Psoas muscle (tissue), 8 donors: ENCODE data around the gene ADGRD1. TPM values are rescaled to one million over a fixed set of nuclear protein-coding genes. Genes with fewer than 3 reads are reported as not detected.

Source experiments
- ATAC-seq, 4 donors: fragments of 200-7000 bp; cut with Tn5 transposase; one replicate each; pipeline ENCODE4 v1.9.1; 2020; ENCODE audit warnings: moderate library complexity in 3 of 4, mild to moderate bottlenecking in 2 of 4
- DNase-seq, 2 donors: peaks; one replicate each; pipeline ENCODE4 v3.0.0-alpha.2; 2020
- H3K27ac ChIP-seq: fragments of 200-600 bp; one replicate; pipeline ENCODE4 v1.8.0; 2022
- H3K27me3 ChIP-seq, 3 donors: fragments of 200-600 bp in 1 of 3; one replicate each; pipeline versions ENCODE4 v1.6.1 to v1.8.0; 2013 to 2022; ENCODE audit warnings: low read length in 2 of 3, mild to moderate bottlenecking in 2 of 3, moderate library complexity in 1 of 3; ENCODE audit not compliant: insufficient read depth in 3 of 3
- H3K36me3 ChIP-seq, 2 donors: fragments of 200-600 bp in 1 of 2; one replicate each; pipeline versions ENCODE4 v1.6.1 to v1.8.0; 2013 to 2022; ENCODE audit warnings: low read depth in 1 of 2, mild to moderate bottlenecking in 1 of 2, moderate library complexity in 1 of 2; ENCODE audit not compliant: insufficient read depth in 1 of 2
- H3K4me1 ChIP-seq: fragments of 200-600 bp; one replicate; pipeline ENCODE4 v1.8.0; 2022
- H3K4me3 ChIP-seq: fragments of 200-600 bp; one replicate; pipeline ENCODE4 v1.8.0; 2022; ENCODE audit warnings: mild to moderate bottlenecking
- H3K9me3 ChIP-seq: fragments of 200-600 bp; one replicate; pipeline ENCODE4 v1.8.0; 2022
- CTCF ChIP-seq: fragments of 200-600 bp; IDR thresholded peaks from one replicate; pipeline ENCODE4 v1.8.0; 2022; ENCODE audit warnings: antibody characterized with exemption
- WGBS, 3 donors: extraction: QIAGEN DNeasy Blood & Tissue Kit; methylation state at CpG; one replicate each; pipeline versions ENCODE4 v1.1.6 to v1.1.7; 2013; 5-methylcytosine and 5-hydroxymethylcytosine counted together
- intact Hi-C, 2 donors: fragments of 100-400 bp; cut with DNase I; formaldehyde crosslinking; loops; one replicate each; pipeline versions ENCODE4 v1.11.0 to v1.14.2; 2022
- polyA plus RNA-seq, 3 donors: library from polyadenylated mRNA; stranded (reverse); fragments of 200-250 nt; gene quantifications; one replicate each; pipeline ENCODE4 v1.2.3, GENCODE V29; 2013
- total RNA-seq, 4 donors: library from RNA; stranded (reverse); fragmentation: NEBNext Ultra II Directional in 2 of 4; extraction: Animal tissue kit (Norgen Biotek cat#: 25700) in 2 of 4; gene quantifications; one replicate each; pipeline versions ENCODE4 v1.2.1 to v1.2.4, GENCODE V29; 2021 to 2023
- donor health status: healthy with polysubstance abuse.
- donor health status: DM: no; HTN: no; CAD: no; lungs with moderate emphysema.
- donor health status: Bipolar disorder and iron deficiency.
- donor health status: healthy.
- donor health status: DM: yes; HTN: yes; CAD: no.
- donor health status: DM: no; HTN: no; CAD: no.
- donor health status: DM: no; HTN: no; CAD: no.
- donor health status: DM: yes; HTN: yes; CAD: no.

ADGRD1 gene
- total and polyA plus RNA-seq, 7 donors, result 2.1 to 11.6 (median 3.6) TPM

GRCh38 chr12:130948751-130949150 is 5.0 kb upstream of the ADGRD1 start:
- Histone ChIP-seq H3K27me3 (peaks cover 0 to 9% (median 2%) of the 10 kb centered on the region in 3 donors), H3K36me3 (no peaks in the 10 kb centered on the region), H3K4me3 (no peak overlapping the region), H3K27ac (no peak overlapping the region), H3K9me3 (peaks cover 7% of the 10 kb centered on the region), H3K4me1 (no peaks in the 10 kb centered on the region)
- ATAC-seq, result no peak
- intact Hi-C loops, result no loop called here
- no peak for DNase-seq
- TF ChIP-seq CTCF, result no peak
- 86 to 89% (median 87%) methylated on average over 10 of the region's 10 CpGs for WGBS, 3 donors

- Histone ChIP-seq H3K36me3 (no peaks in the 10 kb centered on the region), H3K27ac (no peak overlapping the region), H3K4me3 (no peak overlapping the region), H3K27me3 (peaks cover 0 to 9% (median 2%) of the 10 kb centered on the region in 3 donors), H3K4me1 (peaks cover 3% of the 10 kb centered on the region), H3K9me3 (peaks cover 6% of the 10 kb centered on the region)
- TF ChIP-seq CTCF, result no peak
- intact Hi-C loops, result no loop called here
- DNase-seq (no peak), ATAC-seq (no peak)
- 90 to 91% (median 91%) methylated on average over 11 of the region's 11 CpGs for WGBS, 3 donors
These were observed 3.9 kb upstream of the ADGRD1 start for GRCh38 chr12:130949806-130950205.

DNA sequence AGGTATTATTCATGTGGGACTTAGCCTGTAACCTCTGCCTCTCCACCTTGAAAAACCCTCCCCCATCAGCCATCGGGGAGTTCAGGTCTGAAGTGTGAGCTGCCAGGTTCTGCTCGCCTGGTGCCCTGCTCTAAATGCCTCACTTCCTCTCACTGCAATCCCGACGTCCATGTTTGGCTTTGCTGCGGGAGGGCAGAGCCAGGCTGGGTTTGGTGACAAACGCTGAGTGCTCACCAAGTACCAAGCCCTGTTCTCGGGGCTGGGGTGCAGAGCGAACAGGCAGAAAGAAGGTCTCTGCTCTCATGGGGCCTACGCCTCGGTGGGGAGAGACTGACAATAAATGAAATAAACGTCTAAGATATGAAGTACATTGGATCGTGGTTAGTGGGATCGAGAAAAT is 2.1 kb upstream of the ADGRD1 start:
- no peak overlapping the region for H3K27ac ChIP-seq
- no peak for DNase-seq
- no peaks in the 10 kb centered on the region for H3K36me3 ChIP-seq
- peaks cover 7% of the 10 kb centered on the region for H3K4me1 ChIP-seq
- peaks cover 0 to 8% (median 2%) of the 10 kb centered on the region in 3 donors for H3K27me3 ChIP-seq
- WGBS, 3 donors, result 84 to 90% (median 85%) methylated on average over 13 of the region's 13 CpGs
- ATAC-seq, result no peak
- no peaks in the 10 kb centered on the region for H3K9me3 ChIP-seq
- no peak for TF ChIP-seq CTCF
- no peak overlapping the region for H3K4me3 ChIP-seq
- intact Hi-C loops, result no loop called here

- Histone ChIP-seq H3K9me3 (no peaks in the 10 kb centered on the region), H3K27me3 (peaks cover 0 to 3% (median 2%) of the 10 kb centered on the region in 3 donors), H3K36me3 (no peaks in the 10 kb centered on the region), H3K4me3 (no peak overlapping the region), H3K4me1 (peaks cover 7% of the 10 kb centered on the region), H3K27ac (no peak overlapping the region)
- no peak for DNase-seq
- no peak for TF ChIP-seq CTCF
- ATAC-seq, result no peak
- intact Hi-C loops, result no loop called here
- 65 to 74% (median 70%) methylated on average over 14 of the region's 14 CpGs for WGBS, 3 donors
These were observed 1.3 kb upstream of the ADGRD1 start for GRCh38 chr12:130952171-130952954.

GRCh38 chr12:130954544-130954831 is 781 bp downstream of the ADGRD1 start:
- no peak for TF ChIP-seq CTCF
- peaks cover 7% of the 10 kb centered on the region for H3K4me1 ChIP-seq
- 64 to 74% (median 69%) methylated on average over 9 of the region's 9 CpGs for WGBS, 3 donors
- H3K4me3 ChIP-seq, result peak overlapping the region; percentile 67
- intact Hi-C loops, result no loop called here
- no peak overlapping the region for H3K27ac ChIP-seq
- H3K27me3 ChIP-seq, result peaks cover 0 to 3% (median 0%) of the 10 kb centered on the region in 3 donors
- no peaks in the 10 kb centered on the region for H3K9me3 ChIP-seq
- DNase-seq (no peak), ATAC-seq (peak in 1 of 4 donors; percentile 24)
- no peaks in the 10 kb centered on the region for H3K36me3 ChIP-seq
